Activated T-cell treated with anti-CD3 and anti-CD28 coated beads, Interleukin-2, amount 50 U/mL, for 72 hours (primary cell): Measurements from ENCODE around the gene UQCC2. TPM values are rescaled to one million over a fixed set of nuclear protein-coding genes. Genes with fewer than 3 reads are reported as not detected.

Source experiments
- ATAC-seq, 2 donors: fragments of 150-1000 bp; cut with Tn5 transposase; replicated peaks in 1 of 2; 2 replicates each; pipeline ENCODE4 v1.10.0; 2021; ENCODE audit warnings: moderate library complexity in 2 of 2, mild to moderate bottlenecking in 1 of 2
- DNase-seq, 2 donors: peaks; one replicate each; pipeline ENCODE4 v3.0.0; 2021 to 2022; ENCODE audit warnings: mixed read lengths in 1 of 2
- H3K27ac Mint-ChIP-seq: one replicate; pipeline ENCODE4 v1.8.0; 2022; ENCODE audit warnings: mild to moderate bottlenecking, moderate library complexity, mixed read lengths
- H3K27me3 Mint-ChIP-seq: one replicate; pipeline ENCODE4 v1.8.0; 2022; ENCODE audit warnings: low read depth, mixed read lengths
- H3K36me3 Mint-ChIP-seq, 2 donors: one replicate each; pipeline ENCODE4 v1.8.0; 2022; ENCODE audit warnings: mixed read lengths in 2 of 2, mild to moderate bottlenecking in 1 of 2; ENCODE audit not compliant: insufficient read depth in 2 of 2
- H3K4me1 Mint-ChIP-seq: one replicate; pipeline ENCODE4 v1.8.0; 2022; ENCODE audit warnings: low read depth, mixed read lengths
- H3K4me3 Mint-ChIP-seq, 2 donors: one replicate each; pipeline ENCODE4 v1.8.0; 2022; ENCODE audit warnings: mild to moderate bottlenecking in 2 of 2, mixed read lengths in 2 of 2, moderate library complexity in 2 of 2
- H3K9me3 Mint-ChIP-seq, 2 donors: one replicate each; pipeline ENCODE4 v1.8.0; 2022; ENCODE audit warnings: mixed read lengths in 2 of 2
- total RNA-seq, 2 donors: library from RNA; stranded (reverse); gene quantifications; one replicate each; pipeline ENCODE4 v1.2.3, GENCODE V29; 2022

Gene UQCC2
- total RNA-seq, 2 donors from 2014 or later: 50.6 to 59.9 TPM

- peaks cover 8 to 21% of the 10 kb centered on the region in 2 donors for H3K36me3 Mint-ChIP-seq
- peaks cover 64% of the 10 kb centered on the region for H3K4me1 Mint-ChIP-seq
Measured at GRCh38 chr6:33693186-33694105, 18.1 kb downstream of the UQCC2 start.

GRCh38 chr6:33692760-33693158 lies 18.7 kb downstream of the UQCC2 start:
- peak overlapping the region; percentile 49 to 72 for H3K4me3 Mint-ChIP-seq
- ATAC-seq (peak; percentile 79 to 80), DNase-seq (peak; percentile 76 to 82)
- peaks cover 8 to 21% of the 10 kb centered on the region in 2 donors for H3K36me3 Mint-ChIP-seq
- H3K4me1 Mint-ChIP-seq: peaks cover 63% of the 10 kb centered on the region
- no peaks in the 10 kb centered on the region for H3K9me3 Mint-ChIP-seq
- peak overlapping the region; percentile 94 for H3K27ac Mint-ChIP-seq
- H3K27me3 Mint-ChIP-seq: no peaks in the 10 kb centered on the region

More at GRCh38 chr6:33693186-33694105, 18.1 kb downstream of the UQCC2 start:
- DNase-seq (no peak), ATAC-seq (no peak)
- Mint-ChIP-seq H3K4me3 (peak overlapping the region; percentile 62 to 72), H3K27ac (peak overlapping the region; percentile 96), H3K27me3 (no peaks in the 10 kb centered on the region), H3K9me3 (no peaks in the 10 kb centered on the region)

- peak overlapping the region; percentile 94 for H3K27ac Mint-ChIP-seq
- H3K27me3 Mint-ChIP-seq: no peaks in the 10 kb centered on the region
- H3K36me3 Mint-ChIP-seq: peaks cover 6 to 21% of the 10 kb centered on the region in 2 donors
- H3K9me3 Mint-ChIP-seq: no peaks in the 10 kb centered on the region
- peaks cover 58% of the 10 kb centered on the region for H3K4me1 Mint-ChIP-seq
- H3K4me3 Mint-ChIP-seq: peak overlapping the region; percentile 49 to 72
- DNase-seq (no peak), ATAC-seq (no peak)
Measured at GRCh38 chr6:33692078-33692759, 19.3 kb downstream of the UQCC2 start.

GRCh38 chr6:33691456-33692077 lies 19.9 kb downstream of the UQCC2 start:
- no peak for ATAC-seq
- Mint-ChIP-seq H3K36me3 (peaks cover 8 to 21% of the 10 kb centered on the region in 2 donors), H3K9me3 (no peaks in the 10 kb centered on the region), H3K4me3 (no peak overlapping the region), H3K4me1 (peaks cover 51% of the 10 kb centered on the region), H3K27ac (peak overlapping the region; percentile 70), H3K27me3 (no peaks in the 10 kb centered on the region)
- no peak for DNase-seq

- Mint-ChIP-seq H3K27ac (peak overlapping the region; percentile 29), H3K4me3 (no peak overlapping the region), H3K9me3 (no peaks in the 10 kb centered on the region), H3K36me3 (peaks cover 8 to 23% of the 10 kb centered on the region in 2 donors), H3K27me3 (no peaks in the 10 kb centered on the region), H3K4me1 (peaks cover 43% of the 10 kb centered on the region)
- DNase-seq (no peak), ATAC-seq (no peak)
Measured at GRCh38 chr6:33690766-33691165, 20.7 kb downstream of the UQCC2 start.

- Mint-ChIP-seq H3K4me3 (no peak overlapping the region), H3K4me1 (peaks cover 34% of the 10 kb centered on the region), H3K36me3 (peaks cover 8 to 27% of the 10 kb centered on the region in 2 donors), H3K9me3 (no peaks in the 10 kb centered on the region), H3K27ac (no peak overlapping the region), H3K27me3 (no peaks in the 10 kb centered on the region)
- DNase-seq: no peak
- ATAC-seq: no peak
Measured at GRCh38 chr6:33689879-33690278, 21.6 kb downstream of the UQCC2 start.

GRCh38 chr6:33689148-33689494 lies 22.4 kb downstream of the UQCC2 start:
- DNase-seq (no peak), ATAC-seq (no peak)
- H3K4me1 Mint-ChIP-seq: peaks cover 27% of the 10 kb centered on the region
- no peaks in the 10 kb centered on the region for H3K9me3 Mint-ChIP-seq
- no peaks in the 10 kb centered on the region for H3K27me3 Mint-ChIP-seq
- H3K36me3 Mint-ChIP-seq: peaks cover 8 to 30% of the 10 kb centered on the region in 2 donors
- no peak overlapping the region for H3K27ac Mint-ChIP-seq
- H3K4me3 Mint-ChIP-seq: no peak overlapping the region

- no peak overlapping the region for H3K27ac Mint-ChIP-seq
- no peaks in the 10 kb centered on the region for H3K9me3 Mint-ChIP-seq
- DNase-seq (no peak), ATAC-seq (no peak)
- H3K4me3 Mint-ChIP-seq: no peak overlapping the region
- H3K4me1 Mint-ChIP-seq: peaks cover 21% of the 10 kb centered on the region
- H3K36me3 Mint-ChIP-seq: peaks cover 8 to 28% of the 10 kb centered on the region in 2 donors
- no peaks in the 10 kb centered on the region for H3K27me3 Mint-ChIP-seq
Measured at GRCh38 chr6:33688451-33689147, 22.9 kb downstream of the UQCC2 start.

- Mint-ChIP-seq H3K36me3 (peaks cover 8 to 27% of the 10 kb centered on the region in 2 donors), H3K27me3 (no peaks in the 10 kb centered on the region), H3K4me1 (peaks cover 21% of the 10 kb centered on the region), H3K9me3 (no peaks in the 10 kb centered on the region), H3K4me3 (no peak overlapping the region), H3K27ac (no peak overlapping the region)
- DNase-seq: no peak
- no peak for ATAC-seq
Measured at GRCh38 chr6:33688006-33688405, 23.5 kb downstream of the UQCC2 start.

- no peaks in the 10 kb centered on the region for H3K27me3 Mint-ChIP-seq
- no peak overlapping the region for H3K27ac Mint-ChIP-seq
- DNase-seq (no peak), ATAC-seq (no peak)
- peaks cover 2 to 23% of the 10 kb centered on the region in 2 donors for H3K36me3 Mint-ChIP-seq
- no peak overlapping the region for H3K4me3 Mint-ChIP-seq
- H3K4me1 Mint-ChIP-seq: peaks cover 17% of the 10 kb centered on the region
- H3K9me3 Mint-ChIP-seq: no peaks in the 10 kb centered on the region
Measured at GRCh38 chr6:33686981-33687975, 24.2 kb downstream of the UQCC2 start.

GRCh38 chr6:33686225-33686924 lies 25.1 kb downstream of the UQCC2 start:
- Mint-ChIP-seq H3K36me3 (peaks cover 2 to 23% of the 10 kb centered on the region in 2 donors), H3K4me3 (no peak overlapping the region), H3K27ac (no peak overlapping the region), H3K9me3 (no peaks in the 10 kb centered on the region), H3K27me3 (no peaks in the 10 kb centered on the region), H3K4me1 (peaks cover 9% of the 10 kb centered on the region)
- DNase-seq (no peak), ATAC-seq (peak in 1 of 2 donors; percentile 7)
